ENCODE measurements around the gene ZNF320.
"Not testable (repeated sequence)": the region's sequence is repeated elsewhere in the genome, so short reads cannot be mapped to it uniquely, and the experiment has no call there.

ZNF320 gene

GRCh38 chr19:52922841-52923777 is 25.7 kb upstream of the ZNF320 start, which contains the start of gene ZNF888:
TSS of gene ZNF888 (minus strand) at chr19:52923428. CDS start at chr19:52917873, 5,555 bp downstream.
- DNase-seq (ENCODE audit: low read depth in 2 of 2): peak; percentile 68 to 75

GRCh38 chr19:52917531-52917930 is 20.1 kb upstream of the ZNF320 start:
- DNase-seq (ENCODE audit: low read depth in 2 of 2): no peak

- DNase-seq (ENCODE audit: low read depth in 2 of 2): no peak
Observed at GRCh38 chr19:52910648-52911047, 13.2 kb upstream of the ZNF320 start.

GRCh38 chr19:52904052-52904780 is 6.8 kb upstream of the ZNF320 start:
- DNase-seq (ENCODE audit: low read depth in 2 of 2): not testable (repeated sequence)

- DNase-seq (ENCODE audit: low read depth in 2 of 2): no peak
Observed at GRCh38 chr19:52901842-52902241, 4.4 kb upstream of the ZNF320 start.

GRCh38 chr19:52898596-52898995 is 1.2 kb upstream of the ZNF320 start:
- not testable (repeated sequence) for DNase-seq (ENCODE audit: low read depth in 2 of 2)

GRCh38 chr19:52898101-52898500 is 666 bp upstream of the ZNF320 start:
- no peak for DNase-seq (ENCODE audit: low read depth in 2 of 2)

- no peak for DNase-seq (ENCODE audit: low read depth in 2 of 2)
Observed at GRCh38 chr19:52896431-52897137, 851 bp downstream of the ZNF320 start.

GRCh38 chr19:52891336-52891735 is 6.1 kb downstream of the ZNF320 start:
- no peak for DNase-seq (ENCODE audit: low read depth in 2 of 2)

- no peak for DNase-seq (ENCODE audit: low read depth in 2 of 2)
Observed at GRCh38 chr19:52889931-52890330, 7.5 kb downstream of the ZNF320 start.

GRCh38 chr19:52889076-52889475 is 8.4 kb downstream of the ZNF320 start:
- DNase-seq (ENCODE audit: low read depth in 2 of 2): no peak

- DNase-seq (ENCODE audit: low read depth in 2 of 2): no peak
Observed at GRCh38 chr19:52880895-52881389, 16.5 kb downstream of the ZNF320 start.

- DNase-seq (ENCODE audit: low read depth in 2 of 2): not testable (repeated sequence)
Observed at GRCh38 chr19:52872996-52873395, 24.4 kb downstream of the ZNF320 start.

- no peak for DNase-seq (ENCODE audit: low read depth in 2 of 2)
Observed at GRCh38 chr19:52871466-52871865, 26.0 kb downstream of the ZNF320 start.

- DNase-seq (ENCODE audit: low read depth in 2 of 2): not testable (repeated sequence)
Observed at GRCh38 chr19:52868031-52868430, 29.4 kb downstream of the ZNF320 start.

- peak; percentile 37 to 60 for DNase-seq (ENCODE audit: low read depth in 2 of 2)
Observed at GRCh38 chr19:52857378-52858191, 39.9 kb downstream of the ZNF320 start, which contains the start of gene ZNF468. TSS of gene ZNF468 (minus strand) at chr19:52857619. CDS start at chr19:52854272, 3,347 bp downstream.

GRCh38 chr19:52856540-52857377 is 40.7 kb downstream of the ZNF320 start:
- not testable (repeated sequence) for DNase-seq (ENCODE audit: low read depth in 2 of 2)
